ENCODE results near the gene EVX2.

The EVX2 gene

GRCh38 chr2:176106581-176107539 lies 23.1 kb upstream of the EVX2 start, which contains the start of gene HOXD11:
HOXD11 (plus strand) TSS chr2:176107280; CDS start chr2:176107356, 76 bp downstream.
- DNase-seq, result no peak

GRCh38 chr2:176105730-176106580 lies 22.2 kb upstream of the EVX2 start:
- DNase-seq, result no peak

GRCh38 chr2:176105078-176105729 lies 21.4 kb upstream of the EVX2 start:
- no peak for DNase-seq

GRCh38 chr2:176104316-176105077 lies 20.7 kb upstream of the EVX2 start:
- DNase-seq, result no peak

GRCh38 chr2:176103742-176104315 lies 20.1 kb upstream of the EVX2 start:
- no peak for DNase-seq

- DNase-seq, result no peak
These were observed 19.4 kb upstream of the EVX2 start for GRCh38 chr2:176103194-176103593.

GRCh38 chr2:176102309-176102866 lies 18.6 kb upstream of the EVX2 start:
- no peak for DNase-seq

GRCh38 chr2:176101842-176102241 lies 18.1 kb upstream of the EVX2 start:
- no peak for DNase-seq

GRCh38 chr2:176101216-176101830 lies 17.6 kb upstream of the EVX2 start:
- DNase-seq, result no peak

- DNase-seq, result no peak
These were observed 16.9 kb upstream of the EVX2 start for GRCh38 chr2:176100547-176101140.

GRCh38 chr2:176099728-176100546 lies 16.2 kb upstream of the EVX2 start, which contains the start of gene HOXD12:
HOXD12 (plus strand) TSS chr2:176099795; CDS start chr2:176099802, 7 bp downstream.
- no peak for DNase-seq

GRCh38 chr2:176099159-176099727 lies 15.5 kb upstream of the EVX2 start:
- no peak for DNase-seq

GRCh38 chr2:176098366-176099158 lies 14.8 kb upstream of the EVX2 start:
- no peak for DNase-seq

- no peak for DNase-seq
These were observed 14.1 kb upstream of the EVX2 start for GRCh38 chr2:176097820-176098365.

- peak; percentile 96 for DNase-seq
These were observed 13.4 kb upstream of the EVX2 start for GRCh38 chr2:176096986-176097819.

- no peak for DNase-seq
These were observed 12.7 kb upstream of the EVX2 start for GRCh38 chr2:176096243-176096985.

Data from 8988T (cell line).